ENCODE results near the gene COL24A1.

Gene COL24A1

DNA sequence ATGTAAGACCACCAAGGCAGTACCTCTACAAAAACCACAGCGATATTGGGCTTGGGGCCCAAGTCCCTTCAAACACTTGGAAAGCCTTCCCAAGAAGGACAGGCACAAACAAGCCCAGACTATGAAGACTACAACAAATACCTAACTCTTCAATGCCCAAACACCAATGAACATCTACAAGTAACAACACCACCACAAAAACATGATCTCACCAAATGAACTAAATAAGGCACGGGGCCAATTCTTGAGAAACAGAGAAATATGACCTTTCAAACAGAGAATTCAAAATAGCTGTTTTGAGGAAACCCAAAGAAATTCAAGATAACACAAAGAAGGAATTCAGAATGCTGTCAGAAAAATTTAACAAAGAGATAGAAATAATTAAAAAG, 86.8 kb downstream of the COL24A1 start:
- CTCF ChIA-PET, result interaction anchor here (0.6 kb wide), 1 partner anchor 1485 kb away, joined by 3 read pairs; no protein-coding TSS in a partner anchor
- H3K27ac ChIP-seq, result no peak overlapping the region
- no peak for TF ChIP-seq CTCF (conservative IDR thresholded peaks at IDR 0.05; ENCODE audit: low read depth)
- no peak for DNase-seq (ENCODE audit: low spot score)
- POLR2A ChIA-PET (ENCODE audit: low non-redundant PET), result no interaction called here

DNA sequence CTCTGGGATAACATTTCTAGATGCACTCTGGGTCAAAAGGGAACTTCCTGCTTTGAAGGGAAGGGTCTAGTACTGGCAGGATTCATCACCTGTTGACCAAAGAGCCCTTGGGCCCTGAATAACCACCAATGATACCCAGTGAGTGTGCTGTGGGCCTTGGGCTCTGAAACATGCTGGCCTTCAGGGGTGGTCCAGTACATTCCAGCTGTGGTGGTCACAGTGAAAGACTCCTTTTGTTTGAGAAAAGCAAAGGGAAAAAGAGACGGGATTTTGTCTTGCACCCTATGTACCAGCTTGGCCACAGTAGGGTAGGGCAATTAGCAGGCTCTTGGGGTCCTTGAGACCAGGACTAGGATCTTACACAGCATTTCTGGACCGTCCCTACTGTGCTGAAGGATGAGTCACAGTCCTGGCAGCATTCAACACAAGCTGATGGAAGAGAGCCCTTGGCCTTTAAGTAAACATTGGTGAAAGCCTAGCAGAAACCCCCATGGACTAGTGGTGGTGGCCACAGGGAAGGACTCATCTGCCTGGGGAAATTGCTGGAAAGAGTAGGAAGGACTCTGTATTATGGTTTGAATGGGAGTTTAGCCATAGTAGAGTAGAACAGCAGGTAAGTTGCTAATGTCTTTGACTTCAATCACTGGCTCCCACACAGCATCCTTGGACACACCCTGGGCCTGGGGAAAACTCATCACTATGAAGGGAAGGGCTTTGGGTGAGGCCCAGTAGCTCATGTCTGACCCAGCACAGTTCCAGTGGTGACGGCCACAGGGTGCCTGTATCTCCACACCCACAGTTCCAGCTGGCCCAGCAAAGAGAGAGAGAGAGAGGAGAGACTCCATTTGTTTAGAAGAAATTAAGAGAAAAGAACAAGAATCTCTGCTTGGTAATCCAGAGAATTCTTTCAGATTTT, 87.5 kb downstream of the COL24A1 start:
- no peak for TF ChIP-seq CTCF (conservative IDR thresholded peaks at IDR 0.05; ENCODE audit: low read depth)
- no peak for DNase-seq (ENCODE audit: low spot score)
- POLR2A ChIA-PET (ENCODE audit: low non-redundant PET), result no interaction called here
- H3K27ac ChIP-seq, result no peak overlapping the region
- CTCF ChIA-PET, result no interaction called here

DNA sequence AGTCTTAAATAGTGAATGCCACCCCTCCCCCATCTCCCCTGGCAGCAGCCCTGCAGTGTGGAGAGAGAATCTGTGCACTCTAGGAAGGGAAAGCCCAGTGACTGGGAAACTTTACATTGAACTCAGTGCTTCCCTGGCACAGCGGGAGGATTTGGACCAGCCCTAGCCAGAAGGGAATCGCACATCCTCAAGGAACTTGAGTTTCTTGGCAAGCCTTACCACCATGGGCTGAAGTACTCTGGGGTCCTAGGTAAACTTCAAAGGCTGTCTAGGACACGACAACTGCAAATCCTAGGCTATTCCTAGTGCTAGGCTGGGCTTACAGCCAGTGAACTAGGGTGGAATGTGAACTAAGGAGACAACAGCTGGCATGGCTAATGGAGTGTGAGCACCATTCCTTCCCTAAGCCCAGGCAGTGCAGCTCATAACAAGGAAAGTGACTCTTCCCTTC, 88.3 kb downstream of the COL24A1 start:
- POLR2A ChIA-PET (ENCODE audit: low non-redundant PET), result no interaction called here
- CTCF ChIA-PET, result no interaction called here
- no peak for TF ChIP-seq CTCF (conservative IDR thresholded peaks at IDR 0.05; ENCODE audit: low read depth)
- DNase-seq (ENCODE audit: low spot score), result no peak
- H3K27ac ChIP-seq, result no peak overlapping the region

- POLR2A ChIA-PET (ENCODE audit: low non-redundant PET), result no interaction called here
- DNase-seq (ENCODE audit: low spot score), result no peak
- no peak for TF ChIP-seq CTCF (conservative IDR thresholded peaks at IDR 0.05; ENCODE audit: low read depth)
Measured at GRCh38 chr1:86067626-86068025, 88.9 kb downstream of the COL24A1 start.

GRCh38 chr1:86064899-86065298, 91.7 kb downstream of the COL24A1 start:
- DNase-seq (ENCODE audit: low spot score), result no peak
- CTCF ChIA-PET, result interaction anchor here (0.6 kb wide), 1 partner anchor 689 kb away, joined by 3 read pairs; no protein-coding TSS in a partner anchor
- POLR2A ChIA-PET (ENCODE audit: low non-redundant PET), result no interaction called here
- no peak for TF ChIP-seq CTCF (conservative IDR thresholded peaks at IDR 0.05; ENCODE audit: low read depth)
- H3K27ac ChIP-seq, result no peak overlapping the region

More at GRCh38 chr1:86067626-86068025, 88.9 kb downstream of the COL24A1 start:
- no peak overlapping the region for H3K27ac ChIP-seq
- CTCF ChIA-PET, result no interaction called here

GRCh38 chr1:86063721-86064120, 92.9 kb downstream of the COL24A1 start:
- CTCF ChIA-PET, result no interaction called here
- POLR2A ChIA-PET (ENCODE audit: low non-redundant PET), result no interaction called here
- H3K27ac ChIP-seq, result no peak overlapping the region
- no peak for DNase-seq (ENCODE audit: low spot score)
- no peak for TF ChIP-seq CTCF (conservative IDR thresholded peaks at IDR 0.05; ENCODE audit: low read depth)
